ENCODE measurements around the gene TBK1.
A peak's percentile ranks its signal among the peaks of the same experiment; 100 is the strongest.

Gene TBK1

DNA sequence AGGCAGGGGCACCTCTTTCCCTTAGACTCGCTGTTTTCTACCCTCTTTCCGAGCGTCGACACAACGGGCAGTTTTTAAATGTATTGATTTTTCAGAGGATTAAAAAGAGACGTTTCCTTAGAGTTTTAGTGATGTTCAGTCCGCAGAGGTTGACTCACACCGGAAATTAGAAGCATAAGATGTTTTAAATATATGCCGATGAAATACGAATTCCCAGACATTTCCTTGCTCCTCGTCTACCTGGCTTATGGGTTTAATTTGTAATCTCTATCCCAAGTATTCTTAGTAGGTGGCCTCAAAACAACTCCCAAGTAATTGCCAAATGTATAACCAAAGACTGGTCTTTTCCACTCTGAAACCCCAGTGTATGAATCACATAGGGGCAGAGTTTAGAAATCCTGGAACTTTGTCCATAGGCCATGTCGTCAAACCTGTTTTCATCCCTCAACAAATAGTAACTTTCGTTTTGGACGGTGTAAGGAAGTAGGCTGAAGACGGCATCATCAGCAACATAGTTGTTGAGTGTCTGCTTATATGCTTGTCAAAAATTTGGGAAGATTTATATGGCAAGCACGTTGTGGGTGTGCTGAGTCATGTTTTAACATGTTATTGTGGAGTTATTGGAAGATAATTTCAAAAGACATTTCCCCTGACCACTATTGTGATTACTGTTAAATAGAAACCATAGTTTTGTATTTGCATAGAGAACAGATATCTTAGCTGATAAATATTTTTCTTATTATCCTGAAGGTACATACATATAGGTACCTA, 824 bp downstream of the TBK1 start:
- DNase-seq, result peak in 1 of 5 donors; percentile 45

- DNase-seq, result no peak
Observed at GRCh38 chr12:64455506-64455905, 3.6 kb downstream of the TBK1 start.

DNA sequence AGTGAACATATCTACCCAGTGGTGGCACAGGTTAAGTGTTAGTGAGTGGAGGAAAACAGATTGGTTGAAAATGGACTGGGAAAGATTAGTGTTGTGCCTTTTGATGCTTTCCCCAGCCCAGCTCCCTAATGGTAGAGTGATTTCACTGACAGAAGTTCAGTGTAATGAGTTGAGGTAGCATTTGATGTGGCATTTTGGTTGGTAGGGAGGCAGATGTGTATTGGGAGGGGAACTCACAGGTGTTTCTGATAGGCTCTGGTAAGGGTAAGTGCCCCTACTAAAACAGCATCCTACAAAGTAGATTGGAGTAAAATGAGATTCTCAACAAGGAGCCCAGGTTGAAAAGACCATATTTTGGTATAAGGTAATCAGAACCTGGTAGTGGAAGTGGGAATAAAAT, 4.2 kb downstream of the TBK1 start:
- no peak for DNase-seq

DNA sequence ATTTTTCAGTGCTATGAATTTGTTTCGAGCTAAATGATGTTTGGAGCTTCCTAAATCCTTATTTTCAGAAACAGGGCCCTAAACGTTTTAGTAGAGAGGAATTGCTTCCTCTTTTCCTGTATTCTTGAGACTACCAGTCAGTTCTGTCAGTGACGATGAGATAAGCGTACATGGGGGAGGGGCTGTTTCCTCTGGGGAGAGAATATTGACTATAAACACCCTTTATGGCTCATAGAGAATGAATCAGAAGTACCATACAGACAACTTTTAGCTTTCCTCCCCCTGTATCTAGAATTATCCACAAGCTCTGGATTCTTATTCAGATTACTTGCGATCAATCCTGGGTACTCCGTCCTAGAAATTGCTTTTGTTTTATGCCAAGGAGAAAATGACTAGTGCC, 5.1 kb downstream of the TBK1 start:
- peak in 2 of 5 donors; percentile 5 to 34 for DNase-seq

DNA sequence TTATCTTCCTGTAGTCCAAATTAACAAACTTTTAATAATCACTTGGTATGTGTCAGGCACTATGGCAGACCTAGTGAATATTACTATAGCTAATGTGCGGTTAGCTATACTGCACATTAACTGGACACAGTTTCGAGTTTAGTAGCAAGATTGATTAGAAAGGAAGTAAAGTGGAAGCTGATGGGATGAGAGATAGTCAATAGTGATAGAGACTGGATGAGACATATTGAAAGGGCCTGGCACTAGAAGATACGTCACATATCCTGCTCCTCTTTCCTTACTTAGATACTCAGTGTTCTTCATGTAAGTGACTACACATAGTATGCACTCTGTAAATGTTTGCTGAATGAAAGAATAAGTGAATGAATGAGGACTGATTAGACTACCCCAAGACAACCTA, 5.5 kb downstream of the TBK1 start:
- DNase-seq, result peak in 1 of 5 donors; percentile 31

- DNase-seq, result no peak
Observed at GRCh38 chr12:64457923-64458322, 6.0 kb downstream of the TBK1 start.

DNA sequence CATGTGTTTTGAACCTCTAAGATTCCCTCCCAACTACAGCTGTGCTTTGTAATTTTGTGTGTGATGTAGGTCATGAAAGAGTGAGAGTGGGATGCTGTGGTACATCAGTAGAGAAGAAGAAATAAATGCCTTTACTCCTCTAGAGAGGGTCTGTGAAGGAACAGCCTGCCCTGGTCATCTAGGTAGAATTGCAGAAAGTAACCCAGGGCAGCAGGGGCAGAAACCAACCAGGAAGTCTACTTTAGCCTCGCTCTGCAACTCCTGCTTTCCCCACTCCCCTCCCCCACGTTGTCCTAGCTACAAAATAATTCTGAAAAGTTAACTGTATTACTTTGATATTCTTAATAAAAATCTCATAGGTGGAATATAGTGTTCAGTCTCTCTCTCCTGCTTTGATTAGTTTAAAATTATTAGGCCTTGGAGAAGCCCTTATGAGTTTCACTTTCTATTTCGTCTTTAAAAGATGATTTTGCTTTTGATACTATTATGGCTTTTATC, 7.5 kb downstream of the TBK1 start:
- DNase-seq, result peak in 1 of 5 donors; percentile 12

GRCh38 chr12:64461634-64462414, 9.9 kb downstream of the TBK1 start:
- no peak for DNase-seq

DNA sequence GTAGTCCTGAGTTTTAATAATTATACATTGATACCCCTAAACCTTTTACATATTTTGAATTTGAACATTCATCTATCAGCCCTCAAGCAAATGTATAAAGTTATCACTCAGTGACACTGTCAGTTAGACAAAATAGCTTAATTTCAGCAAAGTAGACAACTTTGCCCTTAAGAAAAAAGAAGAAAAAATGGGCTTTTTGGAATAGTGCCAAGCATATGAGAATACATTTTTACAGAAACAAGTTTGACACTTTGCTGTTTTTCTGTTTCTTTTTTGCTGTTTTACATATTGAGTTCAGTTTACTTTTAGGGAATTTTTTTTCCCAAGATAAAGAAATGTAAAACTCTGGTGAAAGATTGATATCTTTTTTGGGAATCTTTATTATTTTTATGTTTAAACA, 14.3 kb downstream of the TBK1 start:
- DNase-seq, result no peak

DNA sequence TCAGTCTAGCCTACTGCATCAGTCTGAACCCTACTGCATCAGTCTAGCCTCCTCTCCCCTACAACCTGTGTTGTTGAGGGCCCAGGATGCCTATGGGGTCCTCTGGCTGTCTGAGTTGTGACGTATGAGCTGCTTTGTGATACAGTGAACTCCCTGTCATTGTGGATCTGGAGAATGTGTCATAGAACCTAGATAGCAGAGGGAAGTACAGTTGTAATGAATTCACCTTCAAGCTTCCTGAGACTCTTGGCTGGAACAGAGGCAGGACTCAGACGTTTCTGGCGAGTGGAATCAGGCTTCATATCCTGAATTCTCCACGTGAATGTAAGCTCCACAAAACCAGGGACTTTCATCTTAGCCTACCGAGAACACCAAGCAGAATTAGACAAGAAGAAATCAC, 17.0 kb downstream of the TBK1 start:
- DNase-seq, result no peak

- DNase-seq, result no peak
Observed at GRCh38 chr12:64469455-64470142, 17.7 kb downstream of the TBK1 start.

DNA sequence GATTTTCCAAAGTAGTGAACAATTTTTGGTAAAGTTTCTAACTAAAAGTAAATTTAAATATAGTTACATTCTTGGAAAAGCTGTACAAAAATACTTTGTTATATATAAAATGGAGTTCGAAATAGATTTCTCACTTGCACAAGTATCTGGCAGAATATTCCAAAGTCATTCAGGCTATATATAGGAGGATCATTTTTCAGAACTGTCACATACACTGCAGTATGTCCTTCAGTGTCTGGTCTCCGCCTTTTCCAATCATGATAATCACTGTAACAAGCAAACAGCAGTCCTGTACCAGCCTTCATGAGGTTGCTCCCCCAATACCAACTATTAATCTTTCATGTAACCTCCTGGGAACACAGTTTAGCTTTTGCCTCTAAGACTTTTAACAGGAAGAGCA, 18.6 kb downstream of the TBK1 start:
- DNase-seq, result no peak

GRCh38 chr12:64473176-64473575, 21.3 kb downstream of the TBK1 start:
- no peak for DNase-seq

DNA sequence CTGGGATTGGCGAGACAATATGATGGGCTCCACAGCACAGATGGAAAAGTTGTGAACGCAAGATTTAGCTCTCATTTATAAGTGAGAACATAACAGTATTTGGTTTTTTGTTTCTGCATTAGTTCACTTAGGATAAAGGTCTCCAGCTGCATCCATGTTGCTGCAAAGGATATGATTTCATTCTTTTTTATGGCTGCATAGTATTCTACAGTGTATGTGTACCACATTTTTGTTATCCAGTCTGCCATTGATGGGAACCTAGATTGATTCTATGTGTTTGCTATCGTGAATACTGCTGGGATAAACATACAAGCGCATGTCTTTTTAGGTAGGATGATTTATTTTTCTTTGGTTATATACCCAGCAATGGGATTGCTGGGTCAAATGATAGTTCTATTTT, 23.6 kb downstream of the TBK1 start:
- no peak for DNase-seq

DNA sequence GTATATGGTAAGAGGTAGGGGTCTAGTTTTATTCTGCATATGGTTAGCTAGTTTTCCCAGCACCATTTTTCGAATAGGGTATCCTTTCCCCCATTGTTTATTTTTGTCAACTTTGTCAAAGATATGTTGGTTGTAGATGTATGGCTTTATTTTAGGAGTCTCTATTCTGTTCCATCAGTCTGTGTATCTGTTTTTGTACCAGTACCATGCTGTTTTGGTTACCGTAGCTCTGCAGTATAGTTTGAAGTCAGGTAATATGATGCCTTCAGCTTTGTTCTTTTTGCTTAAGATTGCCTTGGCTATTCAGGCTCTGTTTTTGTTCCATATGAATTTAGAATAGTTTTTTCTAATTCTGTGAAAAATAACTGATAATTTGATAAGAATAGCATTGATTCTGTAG, 24.9 kb downstream of the TBK1 start:
- no peak for DNase-seq

DNA sequence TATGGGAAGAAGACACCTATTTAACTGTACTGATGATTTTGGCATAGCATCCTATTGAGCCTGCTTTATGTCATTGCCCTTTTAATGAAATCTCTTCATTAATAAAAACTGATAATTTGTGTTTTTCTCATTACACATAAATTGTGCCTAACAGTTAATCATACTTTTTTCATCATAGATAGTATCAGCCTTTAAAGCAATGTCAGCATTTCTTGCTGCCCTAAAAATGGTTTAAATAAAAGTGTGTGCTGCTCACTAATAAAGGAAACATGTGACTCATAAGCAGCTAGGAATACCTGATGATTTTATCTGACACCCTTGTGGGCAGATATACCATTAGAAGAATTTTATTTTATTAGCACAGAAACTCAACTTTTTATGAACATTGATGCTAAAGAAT, 26.7 kb downstream of the TBK1 start:
- no peak for DNase-seq

- no peak for DNase-seq
Observed at GRCh38 chr12:64480148-64480547, 28.2 kb downstream of the TBK1 start.

GRCh38 chr12:64486657-64487056, 34.7 kb downstream of the TBK1 start:
- no peak for DNase-seq

- no peak for DNase-seq
Observed at GRCh38 chr12:64491718-64492117, 39.8 kb downstream of the TBK1 start.

DNA sequence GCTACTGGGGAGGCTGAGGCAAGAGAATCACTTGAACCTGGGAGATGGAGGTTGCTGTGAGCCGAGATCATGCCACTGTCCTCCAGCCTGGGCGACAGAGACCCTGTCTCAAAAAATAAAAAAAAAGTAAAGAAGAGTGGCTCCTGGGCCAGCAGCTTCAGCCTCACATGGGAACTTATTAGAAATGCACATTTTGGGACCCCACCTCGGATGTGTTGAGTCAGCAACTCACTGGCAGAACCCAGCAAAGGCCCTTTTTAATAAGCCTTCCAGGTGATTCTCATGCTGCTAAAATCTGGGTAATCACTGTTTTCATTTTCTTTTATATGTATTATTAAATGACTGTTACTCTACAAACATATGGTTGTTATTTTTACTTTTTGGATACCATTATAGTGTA, 41.6 kb downstream of the TBK1 start:
- DNase-seq, result no peak

GRCh38 chr12:64494998-64495729, 43.2 kb downstream of the TBK1 start:
- DNase-seq, result no peak

- no peak for DNase-seq
Observed at GRCh38 chr12:64496839-64497400, 45.0 kb downstream of the TBK1 start.
